HG03575 (cell line): ENCODE measurements around the gene KCNMB2.
"Not testable (repeated sequence)": the region's sequence is repeated elsewhere in the genome, so short reads cannot be mapped to it uniquely, and the experiment has no call there.

ENCODE experiments used
- ATAC-seq: cut with Tn5 transposase; IDR thresholded peaks from one replicate; pipeline ENCODE4 v1.9.1; 2021; ENCODE audit not compliant: unreplicated experiment, insufficient number of reproducible peaks, low FRiP score; ENCODE audit errors: extremely low read depth

Gene KCNMB2

DNA sequence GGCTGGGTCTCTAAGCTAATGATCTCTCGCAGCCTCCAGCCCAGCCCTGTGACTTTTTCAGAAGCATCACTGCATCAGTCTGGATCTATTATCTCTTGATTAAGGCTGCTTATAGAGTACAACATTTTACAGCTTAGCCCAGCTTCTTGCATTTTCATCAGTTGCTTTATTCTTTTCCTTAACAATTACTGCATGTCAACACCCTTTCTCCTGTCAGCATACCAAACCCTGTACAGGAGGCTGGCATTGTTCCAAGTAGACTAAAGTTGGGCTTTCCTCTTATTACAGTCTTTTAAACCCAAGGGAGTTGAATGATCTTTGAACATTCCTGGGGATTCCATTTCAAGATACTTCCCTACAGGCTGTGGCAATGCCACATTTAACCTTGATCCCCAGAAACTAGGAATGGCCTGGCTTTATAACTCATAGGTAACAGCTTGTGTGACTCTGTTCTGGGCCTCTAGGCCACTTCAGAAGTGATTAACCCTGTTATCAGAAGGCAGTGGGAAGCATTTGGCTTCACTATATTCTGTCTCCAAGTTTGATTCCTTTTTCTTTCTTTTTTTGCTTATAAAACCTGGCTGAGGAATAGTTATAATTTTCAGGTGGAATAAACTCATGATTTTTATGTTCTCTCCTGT, 182.9 kb downstream of the KCNMB2 start:
- no peak for ATAC-seq

DNA sequence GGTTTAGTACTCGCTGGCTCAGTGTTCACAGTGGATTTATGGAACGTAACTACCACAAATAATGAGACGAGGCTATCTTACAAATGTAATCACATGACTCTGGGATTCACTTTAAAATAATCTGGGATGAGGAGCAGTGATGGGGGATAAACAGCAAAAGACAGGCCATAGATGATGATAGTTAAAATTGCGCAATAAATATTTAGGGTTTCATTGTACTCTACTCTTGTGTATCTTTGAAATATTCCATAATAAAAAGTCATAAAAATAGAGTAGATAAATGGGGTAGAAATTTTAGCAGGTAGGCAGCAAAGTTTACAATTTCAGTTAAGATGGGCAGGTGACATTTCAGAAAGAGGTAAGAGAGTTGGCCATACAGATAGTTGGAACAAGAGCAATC, 196.6 kb downstream of the KCNMB2 start:
- ATAC-seq, result no peak

DNA sequence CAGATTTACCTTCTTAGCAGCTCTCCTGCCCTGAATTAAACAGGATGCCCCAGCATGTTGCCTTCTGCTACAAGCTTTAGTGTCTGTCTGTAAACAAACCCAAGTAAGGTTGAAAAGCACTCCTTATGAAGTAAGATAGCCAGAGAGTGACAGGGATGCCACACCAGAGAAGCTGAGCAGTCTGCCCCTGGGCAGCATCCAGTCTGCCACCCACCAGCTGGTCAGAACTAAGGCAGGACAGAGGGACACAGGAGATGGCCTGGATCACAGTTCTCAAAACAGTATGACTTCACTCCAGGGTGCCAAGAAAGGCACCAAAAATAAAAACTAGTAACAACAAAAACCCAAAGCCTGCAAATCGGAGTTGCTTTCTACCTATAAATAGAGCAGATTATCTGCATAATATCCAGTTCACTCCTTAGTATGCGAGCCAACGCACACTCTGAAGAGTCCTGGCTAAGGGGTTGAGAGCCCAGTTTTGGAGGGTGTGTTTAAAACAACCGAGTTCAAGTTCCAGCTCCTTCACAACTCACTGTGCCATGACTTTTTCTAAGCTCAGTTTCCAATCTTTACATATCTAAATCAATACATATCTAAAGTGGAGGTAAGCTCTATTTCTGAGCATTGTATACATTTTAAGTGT, 198.9 kb downstream of the KCNMB2 start:
- ATAC-seq, result no peak

DNA sequence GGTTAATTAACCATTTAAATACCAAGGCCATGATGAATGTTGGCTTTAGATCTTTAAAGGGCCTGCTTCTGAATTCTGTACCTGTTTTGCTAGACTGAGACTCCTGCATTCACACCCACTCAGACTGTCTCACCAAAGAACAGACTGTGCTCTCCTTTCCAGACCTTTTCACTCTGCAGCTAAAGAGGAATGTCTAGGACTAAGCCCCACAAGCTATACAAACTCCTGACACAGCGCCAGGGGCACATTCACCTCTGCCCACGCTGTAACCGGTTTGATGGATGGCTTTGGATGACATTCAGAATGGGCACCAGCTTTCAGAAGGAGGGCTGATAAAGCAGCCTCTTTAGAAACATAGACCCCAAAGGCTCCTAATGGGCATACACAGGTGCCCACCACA, 200.1 kb downstream of the KCNMB2 start:
- no peak for ATAC-seq

DNA sequence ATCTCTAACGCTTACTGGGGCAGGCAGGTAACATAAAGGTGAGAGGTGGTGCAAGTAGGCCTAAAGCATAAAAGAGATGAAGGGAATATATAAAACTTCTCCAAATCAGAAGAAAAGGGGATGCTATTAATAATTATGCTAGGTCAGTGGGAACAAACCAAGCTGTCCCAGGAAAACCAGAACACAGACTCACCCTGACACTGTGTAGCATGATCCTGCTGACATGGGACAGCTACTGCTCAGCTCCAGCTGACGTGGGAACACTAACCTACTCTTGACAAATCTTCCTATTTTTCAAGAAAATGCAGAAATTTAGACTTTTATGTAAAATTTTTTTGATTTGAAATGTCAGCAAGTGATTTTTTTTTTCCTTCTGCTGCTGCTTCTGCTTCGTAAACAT, 203.5 kb downstream of the KCNMB2 start:
- no peak for ATAC-seq

DNA sequence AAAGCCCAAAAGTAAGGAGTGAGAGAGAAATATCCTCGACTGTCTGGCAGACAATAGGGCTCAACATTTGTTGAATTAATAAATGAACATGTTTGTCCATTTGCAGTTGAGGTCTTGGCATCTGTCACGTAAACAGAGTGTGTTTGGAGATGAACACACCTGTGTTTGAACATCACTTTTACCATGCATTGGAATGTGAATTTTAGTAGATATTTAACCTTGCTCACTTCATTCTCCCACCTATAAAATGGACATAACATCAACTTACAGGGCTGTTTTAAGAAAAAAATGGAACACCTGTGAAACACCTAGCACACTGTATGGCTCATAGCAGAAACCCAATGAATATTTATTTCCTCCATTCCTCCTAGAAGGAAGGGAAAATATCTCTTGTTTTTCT, 204.8 kb downstream of the KCNMB2 start:
- no peak for ATAC-seq

DNA sequence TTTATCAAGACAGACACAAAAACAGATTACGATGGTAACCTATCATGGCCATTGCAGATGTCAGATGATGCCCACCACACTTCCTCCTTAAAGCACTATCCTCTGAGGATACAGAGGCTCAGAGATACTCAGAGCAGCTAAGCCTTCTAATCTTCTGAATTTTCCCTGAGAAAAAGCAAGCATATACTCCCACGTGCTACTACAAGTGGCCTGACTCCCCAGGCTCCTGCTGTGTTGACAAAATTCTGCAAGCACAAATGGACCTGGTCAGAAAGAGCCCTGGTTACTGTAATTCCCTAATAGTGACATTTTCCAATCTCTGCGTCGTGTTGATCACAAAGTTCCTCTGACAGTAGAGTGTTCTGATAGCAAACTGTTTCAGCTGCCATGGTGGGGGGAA, 207.1 kb downstream of the KCNMB2 start:
- no peak for ATAC-seq

DNA sequence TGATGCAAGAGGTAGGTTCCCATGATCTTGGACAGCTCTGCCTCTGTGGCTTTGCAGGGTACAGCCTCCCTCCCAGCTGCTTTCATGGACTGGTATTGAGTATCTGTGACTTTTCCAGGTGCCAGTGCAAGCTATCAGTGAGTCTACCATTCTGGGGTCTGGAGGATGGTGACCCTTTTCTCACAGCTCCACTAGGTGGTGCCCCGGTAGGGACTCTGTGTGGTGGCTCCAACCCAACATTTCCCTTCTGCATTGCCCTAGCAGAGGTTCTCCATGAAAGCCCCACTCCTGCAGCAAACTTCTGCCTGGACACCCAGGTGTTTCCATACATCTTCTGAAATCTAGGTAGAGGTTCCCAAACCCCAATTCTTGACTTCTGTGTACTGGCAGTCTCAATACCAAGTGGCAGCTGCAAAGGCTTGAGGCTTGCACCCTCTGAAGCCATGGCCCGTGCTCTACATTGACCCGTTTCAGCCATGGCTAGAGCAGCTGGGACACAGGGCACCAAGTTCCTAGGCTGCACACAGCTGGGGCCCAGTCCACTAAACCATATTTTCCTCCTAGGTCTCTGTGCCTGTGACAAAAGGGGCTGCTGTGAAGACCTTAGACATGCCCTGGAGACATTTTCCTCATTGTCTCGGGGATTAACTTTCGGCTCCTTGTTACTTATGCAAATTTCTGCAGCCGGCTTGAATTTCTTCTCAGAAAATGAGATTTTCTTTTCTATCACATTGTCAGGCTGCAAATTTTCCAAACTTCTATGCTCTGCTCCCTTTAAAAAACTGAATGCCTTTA, 209.8 kb downstream of the KCNMB2 start:
- ATAC-seq, result not testable (repeated sequence)

DNA sequence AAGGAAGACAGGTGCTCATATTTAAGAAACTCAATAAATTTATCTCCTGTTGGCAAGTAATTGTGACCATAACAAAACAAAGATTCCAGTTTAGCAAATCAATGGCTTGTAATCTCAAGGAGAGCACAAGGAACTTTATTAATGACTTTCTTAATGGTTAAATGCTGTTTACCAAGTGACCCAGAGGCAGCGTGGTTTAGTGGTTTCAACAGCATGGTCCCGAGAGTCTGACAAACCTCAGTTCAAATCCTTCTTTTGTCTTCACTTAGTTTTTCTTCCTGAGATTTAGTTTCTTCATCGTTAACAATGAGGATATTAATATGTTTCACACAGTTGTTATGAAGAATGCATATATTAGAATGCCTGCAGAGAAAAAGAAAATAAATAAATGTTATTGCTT, 212.6 kb downstream of the KCNMB2 start:
- ATAC-seq, result no peak

DNA sequence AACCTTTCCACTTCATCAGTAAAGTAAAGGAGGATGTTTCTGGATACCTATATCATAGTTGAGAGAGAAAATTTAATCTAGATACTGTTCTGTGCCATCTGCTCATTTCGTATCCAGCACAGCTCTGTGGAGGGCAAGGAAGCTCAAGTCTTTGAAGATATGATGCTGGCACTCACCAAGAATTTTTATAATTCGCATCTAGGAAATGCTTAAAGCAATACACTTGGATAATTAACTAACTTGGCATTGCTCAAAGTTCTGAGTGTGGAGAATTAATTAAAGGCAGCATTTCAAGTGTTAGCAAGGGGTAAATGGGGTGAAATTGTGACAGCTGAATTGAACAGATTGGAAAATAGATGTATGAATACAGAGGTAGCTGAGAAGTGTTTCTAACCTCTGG, 213.2 kb downstream of the KCNMB2 start:
- ATAC-seq, result no peak

DNA sequence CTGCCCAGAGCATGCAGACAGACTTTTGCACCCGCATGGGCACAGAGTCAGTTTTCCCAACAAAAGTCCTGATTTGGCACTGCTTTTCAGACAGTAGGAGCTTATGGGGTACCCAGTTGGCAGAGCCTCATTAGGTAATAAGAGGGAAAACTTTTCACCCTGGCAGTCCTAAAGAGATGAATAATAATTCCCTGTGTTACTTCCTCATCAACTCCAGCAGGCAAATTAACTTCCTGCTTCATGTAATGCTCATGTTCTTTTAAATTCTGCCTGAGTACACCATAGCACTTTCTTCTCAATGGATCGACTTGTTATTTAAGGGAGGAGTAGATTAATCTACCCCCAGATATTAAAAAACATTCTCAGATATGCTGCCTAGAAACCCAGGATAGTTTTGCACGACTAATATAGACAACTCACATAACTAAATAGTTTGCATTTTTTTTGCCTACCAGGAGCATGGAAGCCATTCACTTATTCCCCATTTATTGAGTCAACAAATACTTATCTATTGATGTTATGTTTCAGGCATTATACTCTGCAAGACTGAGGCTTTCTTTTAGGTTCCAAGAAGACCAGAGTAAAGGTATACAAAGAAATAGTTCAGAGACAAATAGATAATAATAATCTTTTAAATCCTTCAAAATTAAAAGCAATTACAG, 214.5 kb downstream of the KCNMB2 start:
- no peak for ATAC-seq

DNA sequence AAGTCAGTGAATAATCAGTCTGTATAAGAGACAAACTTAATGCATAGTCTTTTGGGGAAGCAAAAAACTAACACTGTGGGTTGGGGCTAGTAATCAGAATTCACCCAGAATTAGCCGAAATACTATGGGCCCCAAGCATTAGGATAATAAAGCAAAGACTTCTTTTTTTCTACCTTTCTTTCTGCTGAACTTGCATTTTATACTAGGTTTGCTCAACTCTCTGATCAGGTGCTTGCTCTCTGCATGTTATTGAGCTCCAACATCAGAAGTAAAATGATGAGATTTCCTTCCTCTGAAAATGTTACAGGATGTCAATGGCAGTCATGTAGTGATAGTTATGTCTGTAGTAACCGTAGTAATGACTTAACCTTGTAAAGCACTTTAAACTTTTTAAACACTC, 216.6 kb downstream of the KCNMB2 start:
- ATAC-seq, result no peak

DNA sequence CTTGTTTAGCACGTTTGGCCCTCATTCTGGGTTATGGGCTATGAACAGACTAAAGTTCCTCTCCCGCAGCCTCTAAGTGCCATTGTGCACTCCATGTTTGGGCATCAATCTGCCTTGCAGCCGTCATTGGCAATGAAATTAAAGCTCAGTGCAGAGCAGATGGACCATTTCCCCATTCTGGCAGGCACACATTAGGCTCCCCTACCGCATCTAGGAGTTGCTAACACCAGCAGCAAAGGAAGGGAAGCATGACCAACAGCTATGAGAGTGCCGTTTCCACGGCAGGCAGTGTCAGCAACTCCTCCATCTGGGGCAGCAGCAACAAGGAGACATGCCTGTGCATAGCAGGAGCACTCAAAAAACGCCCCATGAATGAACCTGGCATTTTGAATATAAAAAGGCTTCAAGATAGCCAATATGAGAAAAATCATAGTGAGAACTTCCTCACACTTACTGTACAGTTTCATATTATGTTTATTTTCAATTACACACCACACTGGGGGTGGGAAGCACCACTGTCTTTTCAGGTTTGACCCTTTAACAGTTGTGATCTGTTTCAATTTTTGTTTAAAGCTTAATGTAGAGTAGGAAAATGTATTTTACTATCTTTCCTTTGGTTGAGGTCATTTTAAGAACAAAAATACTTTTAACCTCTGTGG, 218.7 kb downstream of the KCNMB2 start:
- no peak for ATAC-seq

DNA sequence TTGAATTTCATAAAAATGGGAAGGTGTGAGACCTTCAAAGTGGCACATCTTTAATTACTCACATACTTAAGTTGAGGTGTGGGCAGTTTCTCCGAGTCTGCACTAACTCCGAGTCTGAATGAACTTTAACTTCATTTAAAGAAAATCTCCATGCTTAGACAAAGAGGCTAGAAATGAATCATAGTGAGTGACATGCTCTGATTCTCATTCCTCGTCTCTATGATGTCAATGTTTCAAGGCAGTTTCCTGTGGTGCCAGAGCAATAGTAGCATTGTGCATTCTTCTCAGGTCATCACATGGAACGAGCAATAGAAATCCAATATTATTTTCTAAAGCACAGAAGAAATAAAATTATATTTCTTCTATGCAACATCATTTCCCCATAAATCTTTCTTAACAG, 224.8 kb downstream of the KCNMB2 start:
- no peak for ATAC-seq

DNA sequence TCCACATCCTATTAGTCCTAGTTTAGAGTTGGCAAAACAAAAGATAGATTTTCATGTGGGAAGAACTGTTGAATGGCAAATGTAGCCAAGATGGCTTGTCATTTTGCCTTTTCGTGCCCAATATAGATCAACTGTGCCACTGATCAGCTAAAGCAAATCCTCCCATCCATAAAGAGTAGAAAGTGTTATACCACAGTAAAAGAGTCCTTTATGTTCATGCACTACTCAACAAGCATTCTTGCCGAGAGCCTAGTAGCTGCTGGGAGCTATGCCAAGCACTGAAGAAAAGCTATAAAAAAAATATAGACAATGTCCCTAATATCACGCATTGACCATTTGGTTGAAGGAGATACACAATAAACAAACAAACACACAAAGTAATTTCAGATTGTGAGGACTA, 225.2 kb downstream of the KCNMB2 start:
- no peak for ATAC-seq

DNA sequence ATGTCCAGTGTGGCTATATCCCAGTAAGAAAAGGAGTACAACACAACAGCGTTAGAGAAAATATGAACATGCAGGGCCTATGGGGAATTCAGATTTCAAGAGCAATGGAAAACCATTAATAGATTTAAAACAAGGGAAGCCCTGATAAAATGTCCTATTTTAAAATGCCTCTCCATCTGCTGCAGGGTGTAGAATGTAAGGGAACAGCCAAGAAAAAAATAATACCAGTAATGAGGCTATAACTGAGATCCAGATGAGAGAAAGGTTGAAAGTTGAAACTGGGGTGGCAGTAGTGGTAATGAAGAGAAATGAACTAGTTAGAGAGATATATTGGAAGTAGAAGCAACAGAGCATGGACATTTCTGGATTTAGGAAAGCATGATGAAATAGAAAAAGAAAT, 226.1 kb downstream of the KCNMB2 start:
- no peak for ATAC-seq

DNA sequence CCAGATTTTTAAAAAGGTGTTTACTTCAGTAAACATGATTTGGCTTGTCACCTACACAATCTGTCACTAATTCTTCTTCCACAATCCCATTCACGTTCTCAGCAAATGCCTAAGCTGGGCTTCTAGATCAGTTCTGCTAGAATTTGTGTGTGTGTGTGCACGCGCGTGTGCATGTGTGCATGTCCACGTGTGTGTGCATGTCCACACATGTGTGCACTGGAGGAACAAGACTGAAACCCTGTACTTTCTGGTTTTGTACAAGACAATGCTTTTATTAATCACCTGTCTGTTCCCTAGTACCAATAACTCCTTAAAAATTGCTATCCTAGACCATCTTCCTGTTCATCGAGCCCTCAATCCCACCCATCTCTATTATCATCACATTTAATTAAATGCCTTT, 229.2 kb downstream of the KCNMB2 start:
- no peak for ATAC-seq

DNA sequence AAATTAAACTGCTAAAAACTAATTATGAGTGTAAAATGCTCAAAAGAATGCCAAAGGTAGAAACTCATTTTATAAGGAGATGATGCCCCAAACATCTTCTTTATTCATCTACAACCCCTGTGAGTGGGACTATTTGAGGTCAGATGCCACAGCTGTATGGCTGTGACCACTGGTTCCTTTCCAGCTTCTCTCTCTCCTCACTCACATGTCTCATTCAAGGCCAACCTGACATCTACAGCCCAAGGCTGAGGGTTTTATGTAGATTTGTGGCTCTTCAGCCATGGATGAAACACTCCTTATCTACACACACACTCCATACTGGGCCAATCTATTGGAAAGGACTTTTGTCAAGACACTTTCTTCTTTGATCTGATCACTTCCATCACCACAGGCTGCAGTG, 231.3 kb downstream of the KCNMB2 start:
- no peak for ATAC-seq

DNA sequence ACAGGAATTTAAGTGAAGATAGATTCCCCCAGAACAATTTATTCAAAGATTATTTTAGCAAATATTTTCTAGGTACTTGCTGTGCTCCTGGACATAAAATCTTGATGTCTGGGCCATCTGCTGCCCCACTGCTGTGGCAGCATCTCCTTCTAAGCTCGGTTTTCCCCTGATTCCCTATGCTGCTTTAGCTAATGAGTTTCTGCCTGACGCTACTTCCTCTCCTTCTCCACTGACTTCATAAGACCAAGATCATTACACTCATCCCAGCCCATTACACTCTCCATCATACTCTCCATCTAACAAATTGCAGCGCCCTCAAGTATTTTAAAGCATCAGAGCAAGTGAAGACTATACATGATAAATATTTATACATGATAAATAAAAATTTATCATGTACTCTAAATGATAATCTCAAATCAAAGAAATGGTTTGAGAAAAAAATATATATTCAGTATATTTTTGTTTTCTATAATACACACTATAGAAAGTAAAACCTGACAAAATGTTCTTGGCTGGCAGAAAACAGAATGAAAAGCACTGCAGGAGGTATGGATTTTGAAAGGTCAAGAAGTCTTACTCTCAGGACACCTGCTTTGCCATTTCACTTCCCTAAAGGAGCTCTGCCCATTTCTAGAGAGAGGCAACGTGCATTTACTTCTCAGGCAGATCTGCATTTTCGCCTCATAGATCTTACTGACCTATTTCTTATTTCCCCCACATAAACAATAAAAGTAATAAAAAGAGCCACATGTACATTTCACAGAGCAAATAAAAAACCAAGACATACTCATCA, 232.0 kb downstream of the KCNMB2 start:
- no peak for ATAC-seq
